GM12878 (cell line): ENCODE results near the gene MMP20. TPM values are rescaled to one million over a fixed set of nuclear protein-coding genes. Genes with fewer than 3 reads are reported as not detected.

Experiments
- ATAC-seq: fragments of 200-7000 bp; cut with Tn5 transposase; 3 replicates; pipeline ENCODE4 v1.9.1; 2020; ENCODE audit warnings: mild to moderate bottlenecking, moderate library complexity
- BruUV-seq: library from RNA; stranded (reverse); fragments of 400-500 nt; replicated peaks from 2 replicates; lab custom pipeline; 2021; lab: Mats Ljungman, UMichigan
- CTCF ChIA-PET: fragments of 300-600 bp; sonication (Branson Sonifier 250); formaldehyde crosslinking; extraction: SDS; loops from one replicate; lab custom pipeline; 2021; ENCODE audit warnings: inconsistent platforms; lab: Yijun Ruan, JAX
- POLR2A ChIA-PET: fragments of 350-600 bp; formaldehyde crosslinking; extraction: SDS; loops from one replicate; lab custom pipeline; 2021; ENCODE audit warnings: inconsistent platforms; lab: Charles Lee
- RAD21 ChIA-PET: fragments of 300-600 bp; sonication (Branson Sonifier 250); formaldehyde crosslinking; loops from one replicate; lab custom pipeline; 2023; ENCODE audit warnings: antibody characterized with exemption; ENCODE audit not compliant: unreplicated experiment; lab: Charles Lee
- SMC1A ChIA-PET: fragments of 300-600 bp; sonication (Branson Sonifier 250); formaldehyde crosslinking; loops from one replicate; lab custom pipeline; 2023; ENCODE audit not compliant: unreplicated experiment, uncharacterized antibody; lab: Charles Lee
- DNase-seq: peaks from one replicate; pipeline ENCODE4 v3.0.0-alpha.2; 2011; ENCODE audit warnings: low read depth, low spot score
- FAIRE-seq: peaks from 3 replicates; lab custom pipeline; 2011; peaks lifted over from hg19 to GRCh38; lab: Jason Lieb, UNC
- H2AFZ ChIP-seq: 2 replicates; pipeline ENCODE4 v1.6.0; 2011; ENCODE audit warnings: low read depth, low read length, control low read depth; ENCODE audit not compliant: control insufficient read depth
- H3K27ac ChIP-seq: 2 replicates; pipeline ENCODE4 v1.5.1; 2011; ENCODE audit warnings: control low read depth; ENCODE audit not compliant: control insufficient read depth, insufficient read depth
- H3K27me3 ChIP-seq, 2 experiments: replicated peaks in 1 of 2; 2 replicates each; pipeline versions ENCODE4 v1.6.0 to v1.6.1; 2011; ENCODE audit warnings: low read length in 1 of 2; ENCODE audit not compliant: control insufficient read depth in 2 of 2, insufficient read depth in 2 of 2
- H3K36me3 ChIP-seq, 2 experiments: 2 replicates each; pipeline ENCODE4 v1.5.1; 2011; ENCODE audit warnings: low read length in 1 of 2; ENCODE audit not compliant: control insufficient read depth in 2 of 2, insufficient read depth in 2 of 2
- H3K4me1 ChIP-seq: 2 replicates; pipeline ENCODE4 v1.6.1; 2011; ENCODE audit warnings: mild to moderate bottlenecking, low read length, moderate library complexity, mixed read lengths; ENCODE audit not compliant: control insufficient read depth, insufficient read depth
- H3K4me2 ChIP-seq: 2 replicates; pipeline ENCODE4 v1.6.0; 2011; ENCODE audit warnings: control low read depth; ENCODE audit not compliant: control insufficient read depth, insufficient read depth
- H3K4me3 ChIP-seq: fragments of 200-600 bp; sonication (generic); 2 replicates; pipeline ENCODE4 v1.5.1; 2016
- H3K79me2 ChIP-seq: 2 replicates; pipeline ENCODE4 v1.6.0; 2011; ENCODE audit warnings: low read length; ENCODE audit not compliant: control insufficient read depth, insufficient read depth
- H3K9ac ChIP-seq: 2 replicates; pipeline ENCODE4 v1.8.0; 2011; ENCODE audit warnings: low read length, control low read depth, mixed read lengths; ENCODE audit not compliant: control insufficient read depth, insufficient read depth
- H3K9me3 ChIP-seq: replicated peaks from 3 replicates; pipeline ENCODE4 v1.5.1; 2011; ENCODE audit warnings: mild to moderate bottlenecking, low read length; ENCODE audit not compliant: control insufficient read depth, insufficient read depth
- H4K20me1 ChIP-seq: 2 replicates; pipeline ENCODE4 v1.6.0; 2011; ENCODE audit not compliant: control insufficient read depth, insufficient read depth
- ATF7 ChIP-seq: fragments of 450-650 bp; IDR thresholded peaks from 2 replicates; pipeline ENCODE4 v1.6.1; 2016; ENCODE audit warnings: low read depth, mild to moderate bottlenecking
- CBX5 ChIP-seq: sonication (generic); IDR thresholded peaks from 2 replicates; pipeline ENCODE4 v1.6.1; 2016; ENCODE audit warnings: low read depth, moderate library complexity, mild to moderate bottlenecking, inconsistent platforms
- KDM1A ChIP-seq: fragments of 200-600 bp; sonication (generic); IDR thresholded peaks from 2 replicates; pipeline ENCODE4 v1.6.1; 2016; ENCODE audit warnings: borderline replicate concordance
- MTA2 ChIP-seq: fragments of 450-650 bp; IDR thresholded peaks from 2 replicates; pipeline ENCODE4 v1.6.1; 2016; ENCODE audit warnings: low read depth, mild to moderate bottlenecking, moderate library complexity
- PML ChIP-seq: IDR thresholded peaks from 2 replicates; pipeline ENCODE4 v1.6.1; 2012; ENCODE audit warnings: low read length, inconsistent platforms
- SIX5 ChIP-seq: IDR thresholded peaks from 2 replicates; pipeline ENCODE4 v1.6.1; 2011; ENCODE audit warnings: mild to moderate bottlenecking, low read depth, low read length, moderate library complexity; ENCODE audit not compliant: severe bottlenecking
- ZSCAN29 ChIP-seq: fragments of 450-650 bp; IDR thresholded peaks from 2 replicates; pipeline ENCODE4 v1.6.1; 2017; ENCODE audit warnings: mild to moderate bottlenecking, moderate library complexity
- WGBS: methylation state at CpG from one replicate; pipeline ENCODE4 v1.1.6; 2016; ENCODE audit warnings: low lambda C conversion rate; ENCODE audit not compliant: insufficient replicate concordance, insufficient coverage; ENCODE audit errors: missing lambda C conversion rate; 5-methylcytosine and 5-hydroxymethylcytosine counted together
- in situ Hi-C: fragments of 300-500 bp; cut with MboI; formaldehyde crosslinking; loops from 9 replicates; pipeline ENCODE4 v1.14.3; 2018; ENCODE audit warnings: mixed read lengths
- intact Hi-C: fragments of 100-400 bp; cut with micrococcal nuclease; formaldehyde crosslinking; loops from one replicate; pipeline ENCODE4 v1.14.2; 2022; ENCODE audit not compliant: unreplicated experiment
- polyA plus RNA-seq, 11 experiments: library from polyadenylated mRNA; depleted of rRNA in 4 of 11; unstranded in 6 of 11; stranded (reverse) in 5 of 11; fragments of >200 nt; fragmentation: Nextera tagmentation in 4 of 11; fragmentation: Illumina TruSeq in 1 of 11; extraction: Ambion mirVana in 4 of 11; extraction: Trizol in 1 of 11; gene quantifications; 1 replicate in 1 of 11; 2 replicates in 10 of 11; pipeline versions ENCODE4 v1.2.1 to v1.2.3, GENCODE V29; 2011 to 2016; ENCODE audit warnings: inconsistent platforms in 2 of 11, missing spikeins in 2 of 11, low read depth in 1 of 11
- total RNA-seq, 4 experiments: library from RNA; depleted of rRNA in 3 of 4; stranded (reverse); fragments of >200 nt in 3 of 4; fragmentation: Illumina TruSeq in 1 of 4; extraction: Trizol in 1 of 4; gene quantifications; 2 replicates each; pipeline versions ENCODE4 v1.2.1 to v1.2.3, GENCODE V29; 2013 to 2021
- TF ChIP-seq, protein P1 (sequence below): IDR thresholded peaks from 2 replicates; pipeline ENCODE4 v1.6.1; 2011; ENCODE audit warnings: borderline replicate concordance, low read depth, mild to moderate bottlenecking, moderate library complexity, mixed read lengths, low read length; ENCODE audit not compliant: insufficient read depth; ENCODE audit errors: extremely low read length

The MMP20 gene
- total and polyA plus RNA-seq, 10 of the 15 experiments (the other 5 are each of a cell fraction or from before 2014, with no cell fraction given): 0.10 to 0.57 (median 0.19) TPM; not detected in 2

DNA sequence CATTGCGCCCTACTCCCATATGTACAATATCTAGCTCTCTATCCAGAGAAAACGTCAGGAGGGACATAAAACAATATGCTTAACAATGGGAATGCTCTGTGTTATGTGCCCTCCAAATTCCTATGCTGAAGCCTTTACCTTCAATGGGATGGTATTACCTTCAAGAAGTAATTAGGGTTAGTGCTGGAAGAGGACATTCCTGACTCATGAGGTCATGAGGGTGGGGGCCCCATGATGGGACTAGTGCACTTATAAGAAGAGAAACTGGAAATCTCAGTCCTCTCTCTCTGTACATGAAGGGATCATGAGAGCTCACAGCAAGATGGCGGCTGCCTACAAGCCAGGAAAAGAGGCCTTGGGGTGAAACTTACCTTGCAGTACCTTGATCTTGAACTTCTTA lies 20.3 kb downstream of the MMP20 start (continued):
- TF ChIP-seq, protein P1, sequence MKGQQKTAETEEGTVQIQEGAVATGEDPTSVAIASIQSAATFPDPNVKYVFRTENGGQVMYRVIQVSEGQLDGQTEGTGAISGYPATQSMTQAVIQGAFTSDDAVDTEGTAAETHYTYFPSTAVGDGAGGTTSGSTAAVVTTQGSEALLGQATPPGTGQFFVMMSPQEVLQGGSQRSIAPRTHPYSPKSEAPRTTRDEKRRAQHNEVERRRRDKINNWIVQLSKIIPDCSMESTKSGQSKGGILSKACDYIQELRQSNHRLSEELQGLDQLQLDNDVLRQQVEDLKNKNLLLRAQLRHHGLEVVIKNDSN: no peak
- TF ChIP-seq CBX5: no peak
- TF ChIP-seq SIX5: no peak

DNA sequence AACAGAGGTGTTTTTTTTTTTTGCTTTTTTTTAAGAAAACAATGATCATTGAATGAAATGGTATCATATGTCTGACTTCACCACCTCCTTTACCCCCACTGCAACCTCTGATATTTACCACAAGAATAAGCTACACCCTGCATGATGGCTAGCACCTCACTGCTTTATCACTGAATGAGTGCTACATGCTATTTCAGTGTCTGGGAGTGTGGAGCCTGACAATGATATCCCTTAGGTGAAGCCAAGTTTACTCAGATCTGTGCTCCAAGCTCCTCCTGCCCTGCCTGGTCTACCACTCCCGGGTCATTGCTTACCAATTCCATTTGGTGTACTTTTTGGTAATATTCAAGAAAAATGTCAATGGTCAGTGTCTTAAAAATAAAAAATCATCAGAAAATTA lies 21.1 kb downstream of the MMP20 start:
- H4K20me1 ChIP-seq: no peaks in the 10 kb centered on the region
- H2AFZ ChIP-seq: no peak overlapping the region
- H3K79me2 ChIP-seq: no peaks in the 10 kb centered on the region
- no peaks in the 10 kb centered on the region; the same call in 2 of the 3 replicates for H3K9me3 ChIP-seq
- DNase-seq: no peak
- in situ Hi-C loops: no loop called here
- no TSS peak for BruUV-seq
- FAIRE-seq: no peak
- CTCF ChIA-PET: interaction anchor here (0.8 to 3.0 kb wide), 12 partner anchors 9 to 262 kb away, joined by 3 to 25 read pairs (median 4); no protein-coding TSS in a partner anchor
- 55% methylated on average over 1 of the region's 1 CpG for WGBS
- H3K27me3 ChIP-seq: no peaks in the 10 kb centered on the region
- TF ChIP-seq PML (no peak), ATF7 (no peak), ZSCAN29 (no peak), KDM1A (no peak), MTA2 (no peak)
- intact Hi-C loops: no loop called here
- RAD21 ChIA-PET: interaction anchor here (0.6 to 9.6 kb wide), 11 partner anchors 8 to 322 kb away, joined by 3 to 94 read pairs (median 5); no protein-coding TSS in a partner anchor
- POLR2A ChIA-PET: interaction anchor here (0.6 to 4.2 kb wide), 12 partner anchors 9 to 308 kb away, joined by 3 to 19 read pairs (median 6); no protein-coding TSS in a partner anchor
- H3K4me1 ChIP-seq: peaks cover 3% of the 10 kb centered on the region; the same call in 1 of the 2 replicates
- H3K9ac ChIP-seq: no peak overlapping the region
- H3K4me3 ChIP-seq: no peak overlapping the region
- no peak for ATAC-seq
- no peaks in the 10 kb centered on the region for H3K36me3 ChIP-seq
- no peak overlapping the region for H3K4me2 ChIP-seq
- SMC1A ChIA-PET: interaction anchor here (0.6 to 19.4 kb wide), 12 partner anchors 8 to 117 kb away, joined by 3 to 399 read pairs (median 7); no protein-coding TSS in a partner anchor
- no peak overlapping the region for H3K27ac ChIP-seq
